CD14-positive monocyte (primary cell): ENCODE results near the gene ETV3L. TPM values are rescaled to one million over a fixed set of nuclear protein-coding genes. Genes with fewer than 3 reads are reported as not detected.
"Not testable (repeated sequence)": the region's sequence is repeated elsewhere in the genome, so short reads cannot be mapped to it uniquely, and the experiment has no call there.

Experiments used
- DNase-seq, 3 donors: peaks; one replicate each; pipeline ENCODE4 v3.0.0-alpha.2; 2011 to 2022
- H2AFZ ChIP-seq: 2 replicates; pipeline ENCODE4 v1.6.0; 2012; ENCODE audit warnings: mild to moderate bottlenecking, low read depth, low read length, inconsistent platforms; ENCODE audit not compliant: insufficient read depth, poor library complexity, severe bottlenecking
- H3K27ac ChIP-seq, 2 donors: 1 replicate in 1 of 2; 2 replicates in 1 of 2; pipeline ENCODE4 v1.5.1; 2012 to 2013; ENCODE audit warnings: low read length in 2 of 2, control low read depth in 1 of 2, inconsistent platforms in 1 of 2, low read depth in 1 of 2, mild to moderate bottlenecking in 1 of 2
- H3K27me3 ChIP-seq, 2 donors: one replicate each; pipeline versions ENCODE4 v1.6.0 to v1.6.1; 2011 to 2013; ENCODE audit warnings: low read length in 2 of 2; ENCODE audit not compliant: control insufficient read depth in 2 of 2, insufficient read depth in 2 of 2
- H3K36me3 ChIP-seq, 2 donors: replicated peaks in 1 of 2; 1 replicate in 1 of 2; 2 replicates in 1 of 2; pipeline versions ENCODE4 v1.5.1 to v1.6.1; 2012 to 2013; ENCODE audit warnings: low read length in 2 of 2, control low read depth in 1 of 2, inconsistent platforms in 1 of 2, mild to moderate bottlenecking in 1 of 2; ENCODE audit not compliant: insufficient read depth in 2 of 2, control insufficient read depth in 1 of 2
- H3K4me1 ChIP-seq, 2 donors: 1 replicate in 1 of 2; 2 replicates in 1 of 2; pipeline versions ENCODE4 v1.5.1 to v1.6.1; 2012 to 2013; ENCODE audit warnings: low read length in 2 of 2, control low read depth in 1 of 2, inconsistent platforms in 1 of 2, mild to moderate bottlenecking in 1 of 2, moderate library complexity in 1 of 2; ENCODE audit not compliant: insufficient read depth in 2 of 2, control insufficient read depth in 1 of 2
- H3K4me2 ChIP-seq: replicated peaks from 2 replicates; pipeline ENCODE3; 2012; ENCODE audit warnings: low read length, moderate library complexity, mild to moderate bottlenecking; ENCODE audit not compliant: poor library complexity, severe bottlenecking; ENCODE audit errors: extremely low read depth
- H3K4me3 ChIP-seq, 3 experiments: fragments of 200-600 bp in 1 of 3; sonication (generic) in 1 of 3; replicated peaks in 1 of 3; 1 replicate in 2 of 3; 2 replicates in 1 of 3; pipeline ENCODE4 v1.5.1; 2011 to 2013; ENCODE audit warnings: low read length in 3 of 3, mild to moderate bottlenecking in 3 of 3, control low read depth in 2 of 3, low read depth in 2 of 3, inconsistent platforms in 1 of 3, moderate library complexity in 1 of 3
- H3K79me2 ChIP-seq: 2 replicates; pipeline ENCODE4 v1.6.0; 2012; ENCODE audit warnings: mild to moderate bottlenecking, control low read depth, inconsistent platforms, low read length, moderate library complexity; ENCODE audit not compliant: insufficient read depth
- H3K9ac ChIP-seq: 2 replicates; pipeline ENCODE4 v1.6.0; 2017; ENCODE audit warnings: low read length, mild to moderate bottlenecking; ENCODE audit not compliant: insufficient read depth, poor library complexity, severe bottlenecking
- H3K9me3 ChIP-seq, 2 donors: replicated peaks in 1 of 2; 1 replicate in 1 of 2; 2 replicates in 1 of 2; pipeline versions ENCODE4 v1.5.1 to v1.6.1; 2012 to 2013; ENCODE audit warnings: low read length in 2 of 2, control low read depth in 1 of 2; ENCODE audit not compliant: control insufficient read depth in 1 of 2, insufficient read depth in 1 of 2
- H4K20me1 ChIP-seq: 2 replicates; pipeline ENCODE4 v1.6.0; 2012; ENCODE audit warnings: mild to moderate bottlenecking, low read length, control low read depth, moderate library complexity; ENCODE audit not compliant: insufficient read depth
- H3K27ac Mint-ChIP-seq, 7 donors: one replicate each; pipeline ENCODE4 v1.8.0; 2020; ENCODE audit warnings: mild to moderate bottlenecking in 7 of 7, mixed read lengths in 7 of 7, moderate library complexity in 6 of 7, inconsistent platforms in 2 of 7
- H3K27me3 Mint-ChIP-seq, 3 donors: one replicate each; pipeline ENCODE4 v1.8.0; 2021 to 2022; ENCODE audit warnings: low read depth in 3 of 3, mild to moderate bottlenecking in 3 of 3, mixed read lengths in 3 of 3, moderate library complexity in 3 of 3, inconsistent platforms in 1 of 3
- H3K36me3 Mint-ChIP-seq, 2 donors: one replicate each; pipeline ENCODE4 v1.8.0; 2020; ENCODE audit warnings: mixed read lengths in 2 of 2, inconsistent platforms in 1 of 2, mild to moderate bottlenecking in 1 of 2
- H3K4me1 Mint-ChIP-seq: one replicate; pipeline ENCODE4 v1.8.0; 2020; ENCODE audit warnings: mild to moderate bottlenecking, mixed read lengths
- H3K4me3 Mint-ChIP-seq, 2 donors: one replicate each; pipeline ENCODE4 v1.8.0; 2020; ENCODE audit warnings: mild to moderate bottlenecking in 2 of 2, mixed read lengths in 2 of 2, moderate library complexity in 1 of 2
- H3K9me3 Mint-ChIP-seq, 7 donors: one replicate each; pipeline ENCODE4 v1.8.0; 2020 to 2022; ENCODE audit warnings: mixed read lengths in 7 of 7, mild to moderate bottlenecking in 6 of 7, moderate library complexity in 6 of 7, inconsistent platforms in 2 of 7
- WGBS: methylation state at CpG from one replicate; pipeline ENCODE4 v1.1.5; 2013; ENCODE audit warnings: missing lambda C conversion rate; ENCODE audit not compliant: insufficient coverage; 5-methylcytosine and 5-hydroxymethylcytosine counted together
- intact Hi-C, 2 donors: fragments of 100-400 bp; cut with micrococcal nuclease; formaldehyde crosslinking; loops; one replicate each; pipeline versions ENCODE4 v1.15.0 to v1.15.1; 2023
- polyA plus RNA-seq, 3 donors: library from polyadenylated mRNA; depleted of rRNA in 1 of 3; unstranded in 2 of 3; stranded (reverse) in 1 of 3; fragments of 300-500 nt in 2 of 3; fragments of >200 nt in 1 of 3; fragmentation: Illumina TruSeq in 2 of 3; gene quantifications; 1 replicate in 2 of 3; 2 replicates in 1 of 3; pipeline ENCODE4 v1.2.3, GENCODE V29; 2012 to 2021
- TF ChIP-seq, protein P1 (sequence below): fragments of 200-600 bp; IDR thresholded peaks from one replicate; pipeline ENCODE4 v1.8.0; 2022; ENCODE audit warnings: antibody characterized with exemption, mild to moderate bottlenecking

ETV3L gene
- polyA plus RNA-seq, 3 donors: 0.26 to 0.41 TPM; not detected in 1

GRCh38 chr1:157069601-157070000, 30.0 kb downstream of the ETV3L start:
- WGBS: 100% methylated on average over 1 of the region's 2 CpGs
- Histone ChIP-seq H3K4me2 (no peak overlapping the region), H3K79me2 (no peaks in the 10 kb centered on the region), H3K9ac (no peak overlapping the region), H2AFZ (no peak overlapping the region), H3K9me3 (no peaks in the 10 kb centered on the region), H3K4me3 (no peak overlapping the region), H3K4me1 (peaks cover 0 to 8% of the 10 kb centered on the region in 2 donors), H3K27me3 (no peaks in the 10 kb centered on the region), H3K27ac (no peak overlapping the region), H3K36me3 (no peaks in the 10 kb centered on the region), H4K20me1 (no peaks in the 10 kb centered on the region)
- intact Hi-C loops: no loop called here
- no peak overlapping the region for H3K4me3 Mint-ChIP-seq
- peaks cover 17% of the 10 kb centered on the region for H3K4me1 Mint-ChIP-seq
- TF ChIP-seq, protein P1, sequence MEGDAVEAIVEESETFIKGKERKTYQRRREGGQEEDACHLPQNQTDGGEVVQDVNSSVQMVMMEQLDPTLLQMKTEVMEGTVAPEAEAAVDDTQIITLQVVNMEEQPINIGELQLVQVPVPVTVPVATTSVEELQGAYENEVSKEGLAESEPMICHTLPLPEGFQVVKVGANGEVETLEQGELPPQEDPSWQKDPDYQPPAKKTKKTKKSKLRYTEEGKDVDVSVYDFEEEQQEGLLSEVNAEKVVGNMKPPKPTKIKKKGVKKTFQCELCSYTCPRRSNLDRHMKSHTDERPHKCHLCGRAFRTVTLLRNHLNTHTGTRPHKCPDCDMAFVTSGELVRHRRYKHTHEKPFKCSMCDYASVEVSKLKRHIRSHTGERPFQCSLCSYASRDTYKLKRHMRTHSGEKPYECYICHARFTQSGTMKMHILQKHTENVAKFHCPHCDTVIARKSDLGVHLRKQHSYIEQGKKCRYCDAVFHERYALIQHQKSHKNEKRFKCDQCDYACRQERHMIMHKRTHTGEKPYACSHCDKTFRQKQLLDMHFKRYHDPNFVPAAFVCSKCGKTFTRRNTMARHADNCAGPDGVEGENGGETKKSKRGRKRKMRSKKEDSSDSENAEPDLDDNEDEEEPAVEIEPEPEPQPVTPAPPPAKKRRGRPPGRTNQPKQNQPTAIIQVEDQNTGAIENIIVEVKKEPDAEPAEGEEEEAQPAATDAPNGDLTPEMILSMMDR: no peak
- H3K27me3 Mint-ChIP-seq: peaks cover 3 to 6% (median 5%) of the 10 kb centered on the region in 3 donors
- DNase-seq: no peak
- no peak overlapping the region for H3K27ac Mint-ChIP-seq
- no peaks in the 10 kb centered on the region for H3K9me3 Mint-ChIP-seq
- no peaks in the 10 kb centered on the region for H3K36me3 Mint-ChIP-seq

GRCh38 chr1:157059241-157059640, 40.4 kb downstream of the ETV3L start:
- H3K27ac ChIP-seq, H3K36me3 ChIP-seq, H3K4me3 Mint-ChIP-seq, H3K27ac Mint-ChIP-seq, H2AFZ ChIP-seq, H3K79me2 ChIP-seq, H3K36me3 Mint-ChIP-seq, H3K27me3 ChIP-seq, H3K4me3 ChIP-seq, H3K9ac ChIP-seq, H4K20me1 ChIP-seq, H3K9me3 ChIP-seq, DNase-seq, H3K4me2 ChIP-seq, intact Hi-C loops, H3K27me3 Mint-ChIP-seq: not testable (repeated sequence)
- Mint-ChIP-seq H3K9me3 (peaks cover 7 to 18% (median 11%) of the 10 kb centered on the region in 7 donors), H3K4me1 (peaks cover 13% of the 10 kb centered on the region)
- 60% methylated on average over 2 of the region's 3 CpGs for WGBS
- peaks cover 4 to 13% of the 10 kb centered on the region in 2 donors for H3K4me1 ChIP-seq
